Neural progenitor cell (in vitro differentiated cells): ENCODE measurements around the gene IGF2. TPM values are rescaled to one million over a fixed set of nuclear protein-coding genes. Genes with fewer than 3 reads are reported as not detected.

ENCODE experiments used
- DNase-seq: peaks from one replicate; pipeline ENCODE4 v3.0.0-alpha.2; 2016; ENCODE audit warnings: low spot score
- H2AFZ ChIP-seq: fragments of 200-600 bp; sonication (generic); replicated peaks from 2 replicates; pipeline ENCODE4 v1.6.1; 2016; ENCODE audit warnings: antibody characterized with exemption
- H3F3A ChIP-seq: fragments of 200-600 bp; sonication (generic); 2 replicates; pipeline ENCODE4 v1.6.1; 2016; ENCODE audit warnings: antibody characterized with exemption, low read depth
- H3K27ac ChIP-seq: fragments of 200-600 bp; sonication (generic); 2 replicates; pipeline ENCODE4 v1.5.1; 2016; ENCODE audit warnings: mild to moderate bottlenecking
- H3K27me3 ChIP-seq: fragments of 200-600 bp; sonication (generic); 2 replicates; pipeline ENCODE4 v1.6.1; 2016; ENCODE audit warnings: mild to moderate bottlenecking, moderate library complexity
- H3K36me3 ChIP-seq: fragments of 200-600 bp; sonication (generic); 2 replicates; pipeline ENCODE4 v1.5.1; 2016
- H3K4me1 ChIP-seq: fragments of 200-600 bp; sonication (generic); 2 replicates; pipeline ENCODE4 v1.6.1; 2016; ENCODE audit warnings: mixed run types
- H3K4me2 ChIP-seq: fragments of 200-600 bp; sonication (generic); 2 replicates; pipeline ENCODE4 v1.6.1; 2016
- H3K4me3 ChIP-seq: fragments of 200-600 bp; sonication (generic); 2 replicates; pipeline ENCODE4 v1.5.1; 2016
- H3K79me2 ChIP-seq: fragments of 200-600 bp; sonication (generic); 2 replicates; pipeline ENCODE4 v1.6.1; 2016; ENCODE audit warnings: low read depth
- H3K9ac ChIP-seq: fragments of 200-600 bp; sonication (generic); 2 replicates; pipeline ENCODE4 v1.6.1; 2016
- H3K9me3 ChIP-seq: fragments of 200-600 bp; sonication (generic); 2 replicates; pipeline ENCODE4 v1.5.1; 2016; ENCODE audit warnings: low read depth
- H4K20me1 ChIP-seq: fragments of 200-600 bp; sonication (generic); 2 replicates; pipeline ENCODE4 v1.6.1; 2016; ENCODE audit warnings: low read depth
- H3K27ac Mint-ChIP-seq: 3 replicates; pipeline ENCODE4 v1.8.0; 2021; ENCODE audit warnings: mixed read lengths
- H3K27me3 Mint-ChIP-seq: 2 replicates; pipeline ENCODE4 v1.8.0; 2022; ENCODE audit warnings: low read depth, mild to moderate bottlenecking, inconsistent platforms, moderate library complexity, mixed read lengths; ENCODE audit not compliant: insufficient read depth
- H3K36me3 Mint-ChIP-seq: 3 replicates; pipeline ENCODE4 v1.8.0; 2021; ENCODE audit warnings: mixed read lengths
- H3K4me1 Mint-ChIP-seq: 3 replicates; pipeline ENCODE4 v1.8.0; 2021; ENCODE audit warnings: mixed read lengths
- H3K4me3 Mint-ChIP-seq: 3 replicates; pipeline ENCODE4 v1.8.0; 2021; ENCODE audit warnings: mild to moderate bottlenecking, moderate library complexity, mixed read lengths
- H3K9me3 Mint-ChIP-seq: 3 replicates; pipeline ENCODE4 v1.8.0; 2020; ENCODE audit warnings: mixed read lengths
- EZH2 ChIP-seq: fragments of 200-600 bp; sonication (generic); IDR thresholded peaks from 2 replicates; pipeline ENCODE4 v1.6.1; 2017; ENCODE audit warnings: antibody characterized with exemption, mild to moderate bottlenecking, moderate library complexity
- EZH2phosphoT487 ChIP-seq: fragments of 200-600 bp; sonication (generic); IDR thresholded peaks from 2 replicates; pipeline ENCODE4 v1.6.1; 2017; ENCODE audit warnings: antibody characterized with exemption
- total RNA-seq: library from RNA; depleted of rRNA; stranded (reverse); fragments of >200 nt; gene quantifications from 2 replicates; pipeline ENCODE4 v1.2.3, GENCODE V29; 2015; ENCODE audit warnings: low replicate concordance
- TF ChIP-seq, protein P1 (sequence below): fragments of 200-600 bp; sonication (generic); IDR thresholded peaks from 2 replicates; pipeline ENCODE4 v1.5.1; 2017; ENCODE audit warnings: antibody characterized with exemption, mild to moderate bottlenecking

The IGF2 gene
- total RNA-seq, 1 donor from 2014 or later, result 0.45 TPM

DNA sequence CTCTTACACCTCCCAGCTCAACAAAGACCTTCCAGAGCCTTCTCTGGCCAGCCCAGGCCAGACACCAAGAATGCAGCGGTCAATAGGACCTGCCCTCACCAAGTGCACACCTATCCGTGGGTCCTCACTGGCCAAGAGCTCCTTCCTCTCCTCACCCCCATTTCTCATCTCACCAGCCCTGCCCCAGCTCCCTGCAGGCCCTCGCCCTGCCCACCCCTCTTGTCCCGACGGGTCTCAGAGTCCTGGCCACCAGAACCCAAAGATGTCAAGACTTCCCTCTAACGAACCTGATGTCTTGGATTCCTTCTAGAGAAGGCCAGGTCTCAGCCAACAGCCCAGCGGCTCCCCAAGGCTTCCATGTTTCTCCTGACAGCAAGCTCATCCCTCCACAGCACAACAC lies 43.6 kb downstream of the IGF2 start:
- H3K9ac ChIP-seq, result no peak overlapping the region
- H3K79me2 ChIP-seq, result no peaks in the 10 kb centered on the region
- H3K4me2 ChIP-seq, result no peak overlapping the region
- peaks cover 7% of the 10 kb centered on the region for H3K27me3 ChIP-seq
- Mint-ChIP-seq H3K36me3 (no peaks in the 10 kb centered on the region), H3K27ac (peak overlapping the region; percentile 51), H3K4me1 (peaks cover 25% of the 10 kb centered on the region), H3K4me3 (peak overlapping the region; percentile 12), H3K9me3 (peaks cover 6% of the 10 kb centered on the region), H3K27me3 (peaks cover 11% of the 10 kb centered on the region)
- H3K9me3 ChIP-seq, result no peaks in the 10 kb centered on the region
- peaks cover 13% of the 10 kb centered on the region for H3K4me1 ChIP-seq
- H3K4me3 ChIP-seq, result no peak overlapping the region
- TF ChIP-seq, protein P1, sequence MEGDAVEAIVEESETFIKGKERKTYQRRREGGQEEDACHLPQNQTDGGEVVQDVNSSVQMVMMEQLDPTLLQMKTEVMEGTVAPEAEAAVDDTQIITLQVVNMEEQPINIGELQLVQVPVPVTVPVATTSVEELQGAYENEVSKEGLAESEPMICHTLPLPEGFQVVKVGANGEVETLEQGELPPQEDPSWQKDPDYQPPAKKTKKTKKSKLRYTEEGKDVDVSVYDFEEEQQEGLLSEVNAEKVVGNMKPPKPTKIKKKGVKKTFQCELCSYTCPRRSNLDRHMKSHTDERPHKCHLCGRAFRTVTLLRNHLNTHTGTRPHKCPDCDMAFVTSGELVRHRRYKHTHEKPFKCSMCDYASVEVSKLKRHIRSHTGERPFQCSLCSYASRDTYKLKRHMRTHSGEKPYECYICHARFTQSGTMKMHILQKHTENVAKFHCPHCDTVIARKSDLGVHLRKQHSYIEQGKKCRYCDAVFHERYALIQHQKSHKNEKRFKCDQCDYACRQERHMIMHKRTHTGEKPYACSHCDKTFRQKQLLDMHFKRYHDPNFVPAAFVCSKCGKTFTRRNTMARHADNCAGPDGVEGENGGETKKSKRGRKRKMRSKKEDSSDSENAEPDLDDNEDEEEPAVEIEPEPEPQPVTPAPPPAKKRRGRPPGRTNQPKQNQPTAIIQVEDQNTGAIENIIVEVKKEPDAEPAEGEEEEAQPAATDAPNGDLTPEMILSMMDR, result no peak
- TF ChIP-seq EZH2phosphoT487 (no peak), EZH2 (no peak)
- H3K36me3 ChIP-seq, result no peaks in the 10 kb centered on the region
- DNase-seq, result no peak
- H3K27ac ChIP-seq, result no peak overlapping the region
- peaks cover 5% of the 10 kb centered on the region for H4K20me1 ChIP-seq
- H2AFZ ChIP-seq, result no peak overlapping the region
- H3F3A ChIP-seq, result no peaks in the 10 kb centered on the region

DNA sequence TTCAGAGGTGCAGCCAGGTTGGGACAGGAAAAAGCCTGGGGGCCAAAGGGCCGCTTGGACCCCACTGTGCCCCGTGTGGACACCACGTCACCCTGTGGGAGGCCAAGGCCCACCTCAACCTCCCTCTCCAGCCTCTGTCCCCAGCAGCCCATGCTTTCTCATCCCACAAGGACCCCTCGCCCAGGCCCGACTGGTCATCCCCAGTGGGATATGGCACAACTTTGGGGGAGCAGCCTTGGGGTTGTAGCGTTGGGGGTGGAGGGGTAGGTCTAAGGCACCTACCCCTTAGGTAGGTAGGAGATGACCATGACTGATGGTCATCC lies 44.0 kb downstream of the IGF2 start:
- no peak overlapping the region for H3K9ac ChIP-seq
- no peak overlapping the region for H3K4me3 Mint-ChIP-seq
- H3K27me3 Mint-ChIP-seq, result peaks cover 11% of the 10 kb centered on the region
- peaks cover 5% of the 10 kb centered on the region for H4K20me1 ChIP-seq
- H3K4me1 Mint-ChIP-seq, result peaks cover 25% of the 10 kb centered on the region
- no peaks in the 10 kb centered on the region for H3K9me3 ChIP-seq
- no peaks in the 10 kb centered on the region for H3F3A ChIP-seq
- H3K9me3 Mint-ChIP-seq, result peaks cover 6% of the 10 kb centered on the region
- no peak overlapping the region for H3K27ac ChIP-seq
- H3K27me3 ChIP-seq, result peaks cover 7% of the 10 kb centered on the region
- DNase-seq, result no peak
- no peaks in the 10 kb centered on the region for H3K36me3 Mint-ChIP-seq
- H3K79me2 ChIP-seq, result no peaks in the 10 kb centered on the region
- no peak overlapping the region for H2AFZ ChIP-seq
- no peak overlapping the region for H3K27ac Mint-ChIP-seq
- H3K4me1 ChIP-seq, result peaks cover 13% of the 10 kb centered on the region
- no peak overlapping the region for H3K4me2 ChIP-seq
- H3K36me3 ChIP-seq, result no peaks in the 10 kb centered on the region
- no peak for TF ChIP-seq EZH2phosphoT487
- TF ChIP-seq EZH2, result no peak
- TF ChIP-seq, protein P1, result no peak
- no peak overlapping the region for H3K4me3 ChIP-seq

DNA sequence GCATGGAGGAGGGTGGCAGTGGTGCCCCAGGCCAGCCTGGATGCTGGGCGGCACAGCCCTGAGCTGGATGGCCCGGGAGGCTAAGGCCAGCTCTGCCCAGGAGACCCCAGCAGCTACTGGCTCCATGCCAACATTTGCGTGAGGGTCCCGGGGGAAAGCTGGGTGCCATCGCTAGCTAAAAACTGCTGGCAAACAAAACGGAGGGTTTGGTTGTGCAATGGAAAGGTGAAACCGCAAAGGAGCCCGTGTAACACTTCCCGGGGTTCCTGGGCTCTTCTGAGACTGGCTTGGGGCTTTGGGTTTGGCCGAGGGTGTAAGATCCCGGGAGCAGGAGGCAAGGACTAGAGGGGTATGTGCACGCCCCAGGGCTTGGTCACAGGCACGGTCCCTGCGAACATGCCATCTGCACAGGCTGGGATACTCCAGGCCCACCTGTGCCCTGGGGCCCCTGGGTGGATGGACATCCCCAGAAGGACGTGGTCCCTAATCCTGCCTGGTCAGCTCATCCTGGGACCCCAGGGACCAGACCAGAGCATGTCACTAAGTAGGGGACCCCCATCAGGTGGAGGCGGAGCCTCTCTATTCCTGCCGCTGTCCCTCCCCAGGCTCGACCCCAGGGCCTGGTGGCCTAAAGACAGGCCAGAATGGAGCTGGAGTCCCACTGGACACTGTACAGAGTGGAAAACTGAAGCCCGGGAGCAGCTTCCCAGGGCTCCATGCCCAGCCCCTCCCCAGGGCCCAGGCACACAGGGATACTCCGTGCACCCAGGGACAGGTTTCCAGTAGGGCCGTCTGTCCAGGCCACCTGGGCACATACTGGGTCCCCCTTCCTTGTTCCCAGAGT lies 44.6 kb downstream of the IGF2 start:
- TF ChIP-seq EZH2phosphoT487 (no peak), EZH2 (no peak)
- no peaks in the 10 kb centered on the region for H3F3A ChIP-seq
- no peaks in the 10 kb centered on the region for H3K36me3 ChIP-seq
- Mint-ChIP-seq H3K4me1 (peaks cover 25% of the 10 kb centered on the region), H3K27ac (no peak overlapping the region), H3K36me3 (no peaks in the 10 kb centered on the region), H3K4me3 (no peak overlapping the region), H3K9me3 (peaks cover 6% of the 10 kb centered on the region), H3K27me3 (peaks cover 11% of the 10 kb centered on the region)
- no peak overlapping the region for H3K27ac ChIP-seq
- no peak overlapping the region for H3K4me2 ChIP-seq
- H3K79me2 ChIP-seq, result no peaks in the 10 kb centered on the region
- no peak overlapping the region for H3K4me3 ChIP-seq
- no peak overlapping the region for H3K9ac ChIP-seq
- peaks cover 13% of the 10 kb centered on the region for H3K4me1 ChIP-seq
- peaks cover 5% of the 10 kb centered on the region for H4K20me1 ChIP-seq
- H2AFZ ChIP-seq, result no peak overlapping the region
- no peaks in the 10 kb centered on the region for H3K9me3 ChIP-seq
- no peak for DNase-seq
- H3K27me3 ChIP-seq, result peaks cover 7% of the 10 kb centered on the region
